ENCODE measurements around the gene SLC24A3. TPM values are rescaled to one million over a fixed set of nuclear protein-coding genes. Genes with fewer than 3 reads are reported as not detected.

The SLC24A3 gene
- total and polyA plus RNA-seq, 2 experiments from 2014 or later = 0.48 to 1.7 TPM

GRCh38 chr20:19670829-19671228 is 458.4 kb downstream of the SLC24A3 start:
- H3K4me2 ChIP-seq = no peak overlapping the region
- H3K4me3 ChIP-seq = no peak overlapping the region
- DNase-seq (ENCODE audit: low spot score) = no peak
- H3K27ac ChIP-seq = no peak overlapping the region
- no peaks in the 10 kb centered on the region for H3K9me2 ChIP-seq (replicated peaks; ENCODE audit: insufficient read depth)
- TF ChIP-seq EZH2 (IDR thresholded peaks at IDR 0.05; ENCODE audit: borderline replicate concordance) (no peak), EZH2phosphoT487 (IDR thresholded peaks at IDR 0.05; ENCODE audit: low read depth, severe bottlenecking, unreplicated experiment) (no peak), CTCF (IDR thresholded peaks at IDR 0.05; ENCODE audit: poor library complexity) (no peak)
- H3K79me2 ChIP-seq = no peaks in the 10 kb centered on the region
- no peaks in the 10 kb centered on the region for H3K9me3 ChIP-seq (ENCODE audit: low read depth)
- no peaks in the 10 kb centered on the region for H3K36me3 ChIP-seq (replicated peaks; ENCODE audit: insufficient read depth, low read depth)
- H3K27me3 ChIP-seq = no peaks in the 10 kb centered on the region
- no peaks in the 10 kb centered on the region for H3K4me1 ChIP-seq (ENCODE audit: insufficient read depth)
- no peak overlapping the region for H2AFZ ChIP-seq
- WGBS (ENCODE audit: low lambda C conversion rate, missing lambda C conversion rate) = 79% methylated on average over 3 of the region's 3 CpGs
- no peaks in the 10 kb centered on the region for H4K20me1 ChIP-seq (ENCODE audit: insufficient read depth, poor library complexity, severe bottlenecking)

- no peak overlapping the region for H3K27ac ChIP-seq
These were observed 458.9 kb downstream of the SLC24A3 start for GRCh38 chr20:19671374-19671773.

GRCh38 chr20:19672498-19672897 is 460.1 kb downstream of the SLC24A3 start:
- Histone ChIP-seq H3K27me3 (no peaks in the 10 kb centered on the region), H3K79me2 (no peaks in the 10 kb centered on the region), H3K9me3 (ENCODE audit: low read depth) (no peaks in the 10 kb centered on the region), H3K4me3 (no peak overlapping the region), H4K20me1 (ENCODE audit: insufficient read depth, poor library complexity, severe bottlenecking) (no peaks in the 10 kb centered on the region), H3K4me1 (ENCODE audit: insufficient read depth) (no peaks in the 10 kb centered on the region), H3K27ac (no peak overlapping the region), H3K9me2 (replicated peaks; ENCODE audit: insufficient read depth) (no peaks in the 10 kb centered on the region), H3K4me2 (no peak overlapping the region), H3K36me3 (replicated peaks; ENCODE audit: insufficient read depth, low read depth) (no peaks in the 10 kb centered on the region), H2AFZ (no peak overlapping the region)
- 76% methylated on average over 5 of the region's 5 CpGs for WGBS (ENCODE audit: low lambda C conversion rate, missing lambda C conversion rate)
- no peak for TF ChIP-seq EZH2phosphoT487 (IDR thresholded peaks at IDR 0.05; ENCODE audit: low read depth, severe bottlenecking, unreplicated experiment)
- no peak for TF ChIP-seq CTCF (IDR thresholded peaks at IDR 0.05; ENCODE audit: poor library complexity)
- no peak for TF ChIP-seq EZH2 (IDR thresholded peaks at IDR 0.05; ENCODE audit: borderline replicate concordance)
- no peak for DNase-seq (ENCODE audit: low spot score)

More at GRCh38 chr20:19671374-19671773, 458.9 kb downstream of the SLC24A3 start:
- H3K4me1 ChIP-seq (ENCODE audit: insufficient read depth) = no peaks in the 10 kb centered on the region
- H2AFZ ChIP-seq = no peak overlapping the region
- no peak for TF ChIP-seq CTCF (IDR thresholded peaks at IDR 0.05; ENCODE audit: poor library complexity)
- TF ChIP-seq EZH2 (IDR thresholded peaks at IDR 0.05; ENCODE audit: borderline replicate concordance) = no peak
- TF ChIP-seq EZH2phosphoT487 (IDR thresholded peaks at IDR 0.05; ENCODE audit: low read depth, severe bottlenecking, unreplicated experiment) = no peak
- H3K4me2 ChIP-seq = no peak overlapping the region
- no peaks in the 10 kb centered on the region for H3K9me3 ChIP-seq (ENCODE audit: low read depth)
- no peak for DNase-seq (ENCODE audit: low spot score)
- WGBS (ENCODE audit: low lambda C conversion rate, missing lambda C conversion rate) = 86% methylated on average over 1 of the region's 1 CpG
- H3K4me3 ChIP-seq = no peak overlapping the region
- no peaks in the 10 kb centered on the region for H3K9me2 ChIP-seq (replicated peaks; ENCODE audit: insufficient read depth)
- H3K27me3 ChIP-seq = no peaks in the 10 kb centered on the region
- no peaks in the 10 kb centered on the region for H3K79me2 ChIP-seq
- H4K20me1 ChIP-seq (ENCODE audit: insufficient read depth, poor library complexity, severe bottlenecking) = no peaks in the 10 kb centered on the region
- no peaks in the 10 kb centered on the region for H3K36me3 ChIP-seq (replicated peaks; ENCODE audit: insufficient read depth, low read depth)

- Histone ChIP-seq H3K4me2 (no peak overlapping the region), H3K27me3 (no peaks in the 10 kb centered on the region), H4K20me1 (ENCODE audit: insufficient read depth, poor library complexity, severe bottlenecking) (no peaks in the 10 kb centered on the region), H3K27ac (no peak overlapping the region), H3K4me3 (no peak overlapping the region), H2AFZ (no peak overlapping the region), H3K9me3 (ENCODE audit: low read depth) (no peaks in the 10 kb centered on the region), H3K36me3 (replicated peaks; ENCODE audit: insufficient read depth, low read depth) (no peaks in the 10 kb centered on the region), H3K9me2 (replicated peaks; ENCODE audit: insufficient read depth) (no peaks in the 10 kb centered on the region), H3K4me1 (ENCODE audit: insufficient read depth) (no peaks in the 10 kb centered on the region), H3K79me2 (no peaks in the 10 kb centered on the region)
- DNase-seq (ENCODE audit: low spot score) = no peak
- TF ChIP-seq CTCF (IDR thresholded peaks at IDR 0.05; ENCODE audit: poor library complexity) (no peak), EZH2 (IDR thresholded peaks at IDR 0.05; ENCODE audit: borderline replicate concordance) (no peak)
These were observed 461.1 kb downstream of the SLC24A3 start for GRCh38 chr20:19673575-19673974.
